H54 (cell line): Measurements from ENCODE around the gene XRCC1.
"Not testable (repeated sequence)": the region's sequence is repeated elsewhere in the genome, so short reads cannot be mapped to it uniquely, and the experiment has no call there.

Experiments
- DNase-seq: peaks from one replicate; pipeline ENCODE4 v3.0.0; 2011; ENCODE audit warnings: low spot score, mixed read lengths; ENCODE audit not compliant: insufficient read length
- FAIRE-seq: peaks from 3 replicates; lab custom pipeline; 2011; peaks lifted over from hg19 to GRCh38; lab: Jason Lieb, UNC
- POLR2A ChIP-seq: IDR thresholded peaks from 2 replicates; pipeline ENCODE4 v1.6.1; 2011; ENCODE audit warnings: low read depth, mild to moderate bottlenecking, low read length

XRCC1 gene

DNA sequence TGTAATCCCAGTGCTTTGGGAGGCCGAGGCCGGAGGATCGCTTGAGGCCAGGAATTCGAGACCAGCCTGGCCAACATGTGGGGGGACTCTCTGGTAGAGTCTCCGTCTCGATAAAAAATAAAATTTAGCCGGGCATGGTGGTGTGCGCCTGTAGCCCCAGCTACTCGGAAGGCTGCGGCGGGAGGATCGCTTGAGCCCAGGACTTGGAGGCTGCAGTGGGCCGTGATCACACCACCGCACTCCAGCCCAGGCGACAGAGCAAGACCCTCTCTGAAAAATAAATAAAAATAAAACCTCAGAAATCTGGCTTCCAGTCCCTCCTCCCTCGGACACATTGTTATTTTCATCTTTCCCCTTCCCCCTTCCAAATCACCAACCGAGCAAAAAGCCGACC is 20.3 kb upstream of the XRCC1 start:
- no peak for TF ChIP-seq POLR2A
- FAIRE-seq (no peak), DNase-seq (no peak)

DNA sequence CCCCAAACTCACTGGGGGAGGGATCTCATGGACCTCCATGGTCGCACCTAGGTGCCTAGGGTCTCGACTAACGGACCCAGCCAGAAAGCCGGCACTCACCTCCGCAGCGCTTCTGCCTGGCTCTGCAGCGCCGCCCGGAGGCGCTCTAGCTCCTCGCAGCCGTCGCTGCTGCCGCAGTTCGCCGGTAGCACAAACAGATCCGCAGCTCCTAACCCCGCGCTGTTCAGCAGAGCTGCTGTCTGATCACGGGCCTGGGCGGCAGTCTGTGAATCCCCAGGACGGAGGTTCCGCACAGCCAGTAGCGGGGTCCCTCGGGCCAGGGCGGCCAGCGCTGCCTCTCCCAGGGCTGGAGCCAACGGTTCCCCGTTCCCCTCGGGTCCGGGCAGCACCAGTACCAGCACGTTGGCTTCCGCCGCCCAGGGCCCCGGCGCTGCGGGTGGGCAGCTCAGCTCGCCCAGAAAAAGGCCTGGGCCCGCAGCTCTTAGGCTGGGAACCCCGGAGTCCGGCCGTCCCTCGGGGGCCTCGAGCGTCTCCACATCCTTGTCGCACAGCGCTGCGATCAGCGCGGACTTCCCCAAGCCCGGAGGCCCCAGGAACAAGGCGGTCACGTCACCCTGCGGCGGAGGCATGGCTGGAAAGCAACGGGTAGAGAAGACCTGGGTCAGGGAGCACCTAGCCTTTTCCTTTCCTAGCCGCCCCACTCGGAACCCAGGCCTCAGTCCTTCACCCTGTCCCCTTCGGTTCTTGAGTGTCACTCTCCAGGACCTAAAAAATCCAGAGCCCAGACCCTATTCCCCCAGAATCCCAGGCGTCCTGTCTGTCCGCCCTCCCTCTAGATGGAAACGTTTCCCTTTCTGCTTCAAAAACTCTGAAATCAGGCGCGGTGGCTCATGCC is 19.6 kb upstream of the XRCC1 start:
- DNase-seq = peak; percentile 71
- no peak for TF ChIP-seq POLR2A
- no peak for FAIRE-seq

DNA sequence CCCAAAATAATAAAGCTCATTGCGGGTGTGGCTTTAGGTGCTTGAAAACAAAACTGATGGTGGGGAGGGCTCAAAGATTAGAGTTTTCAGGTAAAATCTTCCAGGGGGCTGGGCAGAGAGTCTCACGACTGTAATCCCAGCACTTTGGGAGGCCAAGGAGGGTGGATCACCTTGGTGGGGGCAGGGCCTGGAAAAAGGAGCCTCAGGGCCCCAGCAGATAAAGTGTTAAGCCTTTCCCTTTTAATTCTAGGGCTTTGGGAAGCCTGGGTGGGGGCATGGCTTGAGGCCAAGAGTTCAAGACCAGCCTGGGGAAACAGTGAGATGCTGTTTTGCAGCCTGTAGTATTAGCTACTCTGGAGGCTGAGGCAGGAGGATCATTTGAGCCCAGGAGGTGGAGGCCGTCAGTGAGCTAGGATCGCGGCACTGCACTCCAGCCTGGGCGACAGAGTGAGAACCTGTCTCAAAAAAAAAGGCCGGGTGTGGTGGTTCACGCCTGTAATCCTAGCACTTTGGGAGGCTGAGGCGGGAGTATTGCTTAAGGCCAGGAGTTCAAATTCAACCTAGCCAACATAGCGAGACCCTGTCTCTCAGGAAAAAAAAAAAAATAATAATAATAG is 18.9 kb upstream of the XRCC1 start:
- FAIRE-seq (no peak), DNase-seq (no peak)
- TF ChIP-seq POLR2A = no peak

DNA sequence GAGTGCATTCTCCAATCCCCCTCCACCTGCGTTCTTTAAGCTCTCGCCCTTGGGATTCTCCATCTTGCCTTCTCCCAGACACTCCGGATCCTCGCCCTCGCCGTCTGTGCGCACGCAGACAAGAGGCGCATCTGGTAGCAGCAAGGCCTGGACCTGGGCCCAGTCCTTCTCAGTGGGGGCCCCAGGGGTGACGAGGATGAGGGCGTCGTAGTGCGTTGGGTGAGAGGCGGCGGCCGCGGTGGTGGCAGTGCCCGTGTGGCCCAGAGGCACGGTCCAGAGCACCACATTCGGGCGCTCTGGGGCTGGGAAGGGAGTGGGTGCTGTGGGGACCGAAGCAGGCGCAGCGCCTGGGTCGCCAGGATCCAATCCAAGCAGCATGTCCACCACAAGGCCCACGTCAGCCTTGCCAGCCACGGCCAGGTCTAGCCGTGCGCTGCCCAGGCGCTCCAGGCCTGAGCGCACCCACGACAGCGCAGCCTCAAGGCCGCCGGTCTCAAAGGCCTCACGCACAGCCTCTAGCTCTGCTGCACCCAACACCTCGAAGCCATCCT is 17.5 kb upstream of the XRCC1 start:
- DNase-seq (no peak), FAIRE-seq (no peak)
- TF ChIP-seq POLR2A = no peak

DNA sequence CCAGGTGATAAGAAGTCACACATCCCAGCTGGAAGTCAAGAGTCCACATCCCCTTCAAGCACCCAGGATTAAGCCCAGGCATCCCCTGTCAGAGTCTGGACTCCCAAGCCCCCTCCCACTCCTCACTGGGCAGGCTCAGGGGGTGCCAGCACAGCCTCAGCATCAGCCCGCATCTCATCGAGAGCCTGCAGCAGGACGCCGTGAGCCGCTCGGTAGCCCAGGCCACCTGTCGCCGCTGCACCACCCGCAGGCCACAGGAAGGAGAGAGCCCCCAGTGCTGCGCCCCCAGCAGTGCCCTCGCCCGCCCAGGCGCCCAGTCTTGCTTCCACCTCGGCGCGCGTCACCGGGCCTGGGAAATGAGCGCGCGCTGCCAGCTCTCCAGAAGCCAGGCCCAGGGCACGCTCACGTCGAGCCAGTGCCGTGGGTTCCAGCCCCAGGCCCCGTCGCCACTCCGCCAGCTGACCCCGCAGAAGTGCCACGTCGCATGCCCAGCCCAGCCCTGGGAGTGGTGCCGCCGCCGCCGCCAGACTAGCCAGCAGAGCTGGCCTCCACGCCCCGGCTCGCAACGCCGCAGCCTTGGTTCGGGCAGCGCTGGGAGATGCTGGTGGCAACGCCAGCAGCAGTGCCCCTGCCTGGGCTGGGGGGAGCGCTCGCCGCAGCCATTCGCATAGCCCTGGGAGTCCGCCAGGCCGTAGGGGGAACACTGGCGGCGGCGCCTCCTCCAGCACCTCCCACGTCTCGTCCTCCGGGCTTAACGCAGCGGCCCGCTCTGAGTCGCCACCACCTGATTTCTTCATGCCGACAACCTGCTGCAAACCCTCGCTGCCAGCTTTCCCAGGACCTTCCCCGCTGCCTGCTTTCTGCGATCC is 16.8 kb upstream of the XRCC1 start:
- FAIRE-seq (no peak), DNase-seq (no peak)
- TF ChIP-seq POLR2A = no peak

DNA sequence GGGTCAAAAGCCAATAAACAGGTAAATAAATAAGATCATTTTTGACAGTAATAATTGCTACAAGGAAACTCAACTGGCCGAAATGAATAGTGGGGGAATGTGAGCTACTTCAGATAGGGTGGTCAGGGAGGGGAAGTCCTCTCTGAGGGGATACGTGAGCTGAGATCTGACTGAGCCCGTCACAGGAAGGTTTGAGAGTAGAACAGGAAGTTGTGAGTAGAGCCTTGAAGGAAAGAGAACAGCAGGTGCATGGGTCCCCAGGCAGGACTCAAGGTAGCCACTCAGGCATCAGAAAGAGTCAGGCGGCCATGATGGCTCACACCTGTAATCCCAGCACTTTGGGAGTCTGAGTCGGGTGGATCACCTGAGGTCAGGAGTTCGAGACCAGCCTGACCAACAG is 14.4 kb upstream of the XRCC1 start:
- FAIRE-seq (no peak), DNase-seq (no peak)
- TF ChIP-seq POLR2A = no peak

DNA sequence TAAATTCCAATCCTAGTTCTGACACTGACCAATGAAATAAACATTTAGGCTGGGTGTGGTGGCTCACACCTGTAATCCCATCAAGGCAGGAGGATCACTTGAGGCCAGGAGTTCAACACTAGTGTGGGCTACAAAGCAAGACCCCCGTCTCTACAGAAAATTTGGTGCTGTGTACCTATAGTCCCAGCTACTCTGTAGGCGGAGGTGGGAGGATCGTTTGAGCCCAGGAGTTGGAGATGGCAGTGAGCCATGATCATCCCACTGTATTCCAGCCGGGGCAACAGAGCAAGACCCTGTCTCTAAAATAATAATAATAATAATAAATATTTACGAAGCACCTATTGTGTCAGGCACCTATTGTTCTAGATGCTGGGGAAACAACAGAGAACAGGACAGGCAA is 13.9 kb upstream of the XRCC1 start:
- no peak for TF ChIP-seq POLR2A
- DNase-seq (no peak), FAIRE-seq (no peak)

DNA sequence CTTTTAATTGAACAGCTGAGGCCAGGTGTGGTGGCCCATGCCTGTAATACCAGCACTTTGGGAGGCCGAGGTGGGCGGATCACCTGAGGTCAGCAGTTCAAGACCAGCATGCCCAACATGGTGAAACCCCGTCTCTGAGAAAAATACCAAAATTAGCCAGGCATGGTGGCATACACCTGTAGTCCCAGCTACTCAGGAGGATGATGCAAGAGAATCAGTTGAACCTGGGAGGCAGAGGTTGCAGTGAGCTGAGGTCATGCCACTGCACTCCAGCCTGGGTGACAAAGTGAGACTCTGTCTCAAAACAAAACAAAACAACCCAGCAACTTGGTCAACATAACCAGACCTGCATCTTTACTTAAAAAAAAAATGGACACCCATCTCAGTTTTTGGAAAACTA is 11.7 kb upstream of the XRCC1 start:
- not testable (repeated sequence) for DNase-seq, FAIRE-seq

DNA sequence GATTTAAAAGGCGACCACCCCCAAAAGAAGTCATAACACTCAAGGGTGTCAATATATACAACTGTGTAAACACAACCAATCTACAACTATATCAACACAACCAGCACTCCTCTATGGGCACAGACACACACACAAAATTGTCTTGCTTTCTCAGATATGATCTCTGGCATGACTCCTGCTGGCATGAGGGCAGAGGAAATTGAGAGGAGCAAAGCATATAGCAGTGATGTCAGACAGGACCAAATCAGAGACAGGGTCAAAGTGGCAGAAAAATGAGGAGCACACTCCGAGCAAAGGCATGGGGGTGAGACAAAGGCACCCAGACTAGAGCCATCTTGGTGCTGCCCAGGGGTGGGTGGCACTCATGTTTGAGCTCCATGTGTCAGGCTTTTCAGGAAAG is 11.0 kb upstream of the XRCC1 start:
- TF ChIP-seq POLR2A = no peak
- FAIRE-seq (no peak), DNase-seq (no peak)

DNA sequence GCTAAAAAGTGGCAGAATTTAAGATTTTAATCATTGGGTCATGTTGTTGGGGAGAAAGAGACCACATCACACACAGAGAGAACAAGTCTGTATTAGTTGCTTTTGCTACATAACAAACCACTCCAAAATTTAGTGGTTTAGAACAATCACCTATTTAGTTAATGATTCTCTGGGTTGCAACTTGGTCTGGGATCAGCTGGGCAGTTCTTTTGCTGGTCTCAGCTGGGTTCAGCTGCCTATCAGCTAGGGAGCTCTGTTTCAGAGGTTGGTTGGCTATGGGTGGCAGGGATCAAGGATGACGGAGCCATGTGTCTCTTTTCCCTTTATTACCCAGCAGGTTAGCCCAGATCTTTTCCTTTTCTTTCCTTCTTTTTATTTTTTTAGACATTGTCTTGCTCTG is 9.2 kb upstream of the XRCC1 start:
- DNase-seq (no peak), FAIRE-seq (no peak)
- TF ChIP-seq POLR2A = no peak

DNA sequence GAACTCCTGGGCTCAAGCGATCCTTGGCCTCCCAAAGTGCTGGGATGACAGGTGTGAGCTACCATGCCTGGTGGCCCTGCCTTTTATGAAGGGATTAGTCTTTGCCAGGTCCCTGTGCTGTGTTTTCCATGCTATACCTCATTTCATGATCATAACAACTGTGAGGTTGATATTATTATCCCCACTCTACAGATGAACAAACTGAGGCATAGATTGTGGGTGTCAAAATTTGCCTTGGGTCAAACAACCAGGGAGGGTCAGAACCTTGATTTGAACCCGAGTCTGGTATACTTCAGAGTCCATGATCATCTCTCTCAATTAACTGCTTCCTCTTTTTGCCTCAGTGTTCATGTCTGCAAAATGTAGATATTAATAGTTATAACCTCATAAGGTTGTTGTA is 7.2 kb upstream of the XRCC1 start:
- no peak for TF ChIP-seq POLR2A
- no peak for DNase-seq
- no peak for FAIRE-seq

DNA sequence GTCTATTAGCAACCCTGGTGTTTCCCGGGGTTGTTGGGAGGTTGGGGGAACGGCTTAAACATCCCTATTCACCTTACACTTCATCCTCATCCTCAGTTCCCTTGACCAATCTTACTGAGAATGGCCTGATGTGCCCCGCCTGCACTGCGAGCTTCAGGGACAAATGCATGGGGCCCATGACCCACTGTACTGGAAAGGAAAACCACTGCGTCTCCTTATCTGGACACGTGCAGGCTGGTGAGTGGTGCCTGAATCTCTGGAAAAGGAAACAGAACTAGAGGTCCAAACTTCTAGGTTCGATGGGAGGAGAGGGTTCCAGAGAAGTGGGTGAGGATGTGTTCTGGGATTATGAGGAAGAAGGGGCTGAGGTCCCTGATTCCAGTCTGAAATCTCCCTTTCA is 6.1 kb upstream of the XRCC1 start:
- no peak for FAIRE-seq
- TF ChIP-seq POLR2A = no peak
- DNase-seq = no peak

DNA sequence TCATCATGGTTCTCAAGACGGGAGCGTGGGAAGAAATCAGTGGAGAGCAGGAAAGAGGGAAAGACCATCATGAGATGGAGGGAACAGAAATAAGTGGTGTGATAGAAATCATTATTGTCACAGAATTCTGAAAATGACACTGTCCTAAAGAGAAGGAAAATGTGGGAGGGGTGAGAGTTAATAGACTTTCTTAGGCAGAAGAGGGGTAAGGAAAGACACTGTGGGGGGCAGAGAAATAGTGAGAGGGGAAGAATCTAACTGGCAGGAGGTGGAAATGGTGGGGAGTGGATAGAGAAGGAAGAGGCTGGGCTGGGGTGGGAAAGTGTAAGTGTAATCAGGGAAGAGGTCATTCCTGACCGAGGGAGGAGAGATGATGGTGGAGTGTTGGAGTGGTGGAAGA is 3.5 kb upstream of the XRCC1 start:
- DNase-seq (no peak), FAIRE-seq (no peak)
- TF ChIP-seq POLR2A = no peak
